Tibial artery (tissue), 4 donors: ENCODE results near the gene CASP12.
A peak's percentile ranks its signal among the peaks of the same experiment; 100 is the strongest.
"Not testable (repeated sequence)": the region's sequence is repeated elsewhere in the genome, so short reads cannot be mapped to it uniquely, and the experiment has no call there.

Experiments
- DNase-seq, 2 donors: peaks; one replicate each; pipeline ENCODE4 v3.0.0-alpha.2; 2019
- H3K27ac ChIP-seq, 2 donors: fragments of 200-600 bp; sonication (generic) in 1 of 2; 1 replicate in 1 of 2; 2 replicates in 1 of 2; pipeline ENCODE4 v1.5.1; 2018 to 2019; ENCODE audit warnings: mild to moderate bottlenecking in 1 of 2
- H3K27me3 ChIP-seq, 2 donors: fragments of 200-600 bp; sonication (generic) in 1 of 2; one replicate each; pipeline versions ENCODE4 v1.5.1 to v1.6.0; 2016 to 2019
- H3K36me3 ChIP-seq, 3 donors: fragments of 200-600 bp; sonication (generic) in 2 of 3; one replicate each; pipeline ENCODE4 v1.5.1; 2016 to 2019; ENCODE audit warnings: mild to moderate bottlenecking in 2 of 3
- H3K4me1 ChIP-seq, 4 donors: fragments of 200-600 bp; sonication (generic) in 2 of 4; 1 replicate in 3 of 4; 2 replicates in 1 of 4; pipeline ENCODE4 v1.5.1; 2016 to 2019
- H3K4me3 ChIP-seq, 2 donors: fragments of 200-600 bp; sonication (generic) in 1 of 2; 1 replicate in 1 of 2; 2 replicates in 1 of 2; pipeline ENCODE4 v1.5.1; 2018 to 2019; ENCODE audit warnings: mild to moderate bottlenecking in 2 of 2
- H3K9me3 ChIP-seq, 3 donors: fragments of 200-600 bp; sonication (generic) in 1 of 3; one replicate each; pipeline ENCODE4 v1.5.1; 2016 to 2019
- CTCF ChIP-seq, 2 experiments: fragments of 200-600 bp in 1 of 2; fragments of 450-650 bp in 1 of 2; IDR thresholded peaks; one replicate each; pipeline ENCODE4 v1.5.1; 2017 to 2019; ENCODE audit warnings: antibody characterized with exemption in 2 of 2, mild to moderate bottlenecking in 1 of 2, moderate library complexity in 1 of 2
- intact Hi-C: fragments of 100-400 bp; cut with DNase I; formaldehyde crosslinking; loops from one replicate; pipeline ENCODE4 v1.15.0; 2023; ENCODE audit warnings: low total_unique reads

The CASP12 gene

GRCh38 chr11:104897891-104898684, at the start of gene CASP12:
TSS of gene CASP12 (minus strand) at chr11:104898460.
- H3K4me1 ChIP-seq, result peaks cover 0 to 49% (median 10%) of the 10 kb centered on the region in 4 donors
- intact Hi-C loops, result no loop called here
- H3K36me3 ChIP-seq, result no peaks in the 10 kb centered on the region
- peak within 1 kb of the TSS; percentile 55 to 80 for H3K27ac ChIP-seq
- TF ChIP-seq CTCF (IDR thresholded peaks at IDR 0.05), result no peak
- DNase-seq, result no peak
- H3K9me3 ChIP-seq, result no peaks in the 10 kb centered on the region
- H3K27me3 ChIP-seq, result no peaks in the 10 kb centered on the region
- peak within 1 kb of the TSS; percentile 50 for H3K4me3 ChIP-seq

- Histone ChIP-seq H3K36me3 (peaks cover 42 to 73% (median 65%) of the 10 kb centered on the region in 3 donors), H3K4me1 (no peaks in the 10 kb centered on the region), H3K9me3 (no peaks in the 10 kb centered on the region), H3K4me3 (no peak overlapping the region), H3K27ac (no peak overlapping the region), H3K27me3 (no peaks in the 10 kb centered on the region)
- TF ChIP-seq CTCF (IDR thresholded peaks at IDR 0.05), result peak in 1 of 2 experiments; percentile 40
- no peak for DNase-seq
- intact Hi-C loops, result no loop called here
These were observed 48.6 kb upstream of the CASP12 start for GRCh38 chr11:104946907-104947306.

GRCh38 chr11:104944076-104944475, 45.8 kb upstream of the CASP12 start:
- DNase-seq, result no peak
- H3K36me3 ChIP-seq, result peaks cover 18 to 47% (median 39%) of the 10 kb centered on the region in 3 donors
- H3K4me3 ChIP-seq, result no peak overlapping the region
- no peaks in the 10 kb centered on the region for H3K9me3 ChIP-seq
- no peaks in the 10 kb centered on the region for H3K4me1 ChIP-seq
- no peak overlapping the region for H3K27ac ChIP-seq
- intact Hi-C loops, result no loop called here
- no peak for TF ChIP-seq CTCF (IDR thresholded peaks at IDR 0.05)
- H3K27me3 ChIP-seq, result no peaks in the 10 kb centered on the region

- no peak overlapping the region for H3K4me3 ChIP-seq
- no peak for TF ChIP-seq CTCF (IDR thresholded peaks at IDR 0.05)
- no peaks in the 10 kb centered on the region for H3K27me3 ChIP-seq
- no peaks in the 10 kb centered on the region for H3K4me1 ChIP-seq
- peaks cover 18 to 42% (median 34%) of the 10 kb centered on the region in 3 donors for H3K36me3 ChIP-seq
- no peaks in the 10 kb centered on the region for H3K9me3 ChIP-seq
- intact Hi-C loops, result no loop called here
- H3K27ac ChIP-seq, result no peak overlapping the region
- no peak for DNase-seq
These were observed 45.3 kb upstream of the CASP12 start for GRCh38 chr11:104943561-104943960.

GRCh38 chr11:104934594-104934993, 36.3 kb upstream of the CASP12 start:
- Histone ChIP-seq H3K4me1 (no peaks in the 10 kb centered on the region), H3K27ac (no peak overlapping the region), H3K27me3 (no peaks in the 10 kb centered on the region), H3K4me3 (no peak overlapping the region), H3K9me3 (peaks cover 0 to 6% (median 0%) of the 10 kb centered on the region in 3 donors), H3K36me3 (no peaks in the 10 kb centered on the region)
- intact Hi-C loops, result no loop called here
- no peak for DNase-seq
- TF ChIP-seq CTCF (IDR thresholded peaks at IDR 0.05), result no peak

GRCh38 chr11:104934073-104934472, 35.8 kb upstream of the CASP12 start:
- not testable (repeated sequence) for H3K4me1 ChIP-seq, H3K27ac ChIP-seq

More at GRCh38 chr11:104934073-104934472, 35.8 kb upstream of the CASP12 start:
- intact Hi-C loops, H3K36me3 ChIP-seq, DNase-seq, H3K27me3 ChIP-seq, H3K4me3 ChIP-seq, H3K9me3 ChIP-seq: not testable (repeated sequence)
